HG02970 (cell line): ENCODE measurements around the gene BORCS8.
A peak's percentile ranks its signal among the peaks of the same experiment; 100 is the strongest.

Source experiments
- ATAC-seq: cut with Tn5 transposase; IDR thresholded peaks from one replicate; pipeline ENCODE4 v1.9.1; 2021; ENCODE audit warnings: mild to moderate bottlenecking, moderate library complexity, moderate number of reproducible peaks; ENCODE audit not compliant: unreplicated experiment, low FRiP score

Gene BORCS8

GRCh38 chr19:19214892-19215291, 22.9 kb upstream of the BORCS8 start:
- no peak for ATAC-seq

- no peak for ATAC-seq
These were observed 22.2 kb upstream of the BORCS8 start for GRCh38 chr19:19214159-19214490.

GRCh38 chr19:19213426-19214158, 21.6 kb upstream of the BORCS8 start:
- ATAC-seq, result no peak

GRCh38 chr19:19212916-19213315, 21.0 kb upstream of the BORCS8 start:
- no peak for ATAC-seq

- no peak for ATAC-seq
These were observed 19.8 kb upstream of the BORCS8 start, which contains the start of gene NCAN for GRCh38 chr19:19211499-19212420. Gene NCAN (plus strand): TSS chr19:19211958. CDS start chr19:19216954, 4,996 bp downstream.

GRCh38 chr19:19209372-19209771, 17.4 kb upstream of the BORCS8 start:
- ATAC-seq, result no peak

- no peak for ATAC-seq
These were observed 16.0 kb upstream of the BORCS8 start for GRCh38 chr19:19207637-19208572.

GRCh38 chr19:19206938-19207337, 15.0 kb upstream of the BORCS8 start:
- no peak for ATAC-seq

GRCh38 chr19:19205416-19206410, 13.8 kb upstream of the BORCS8 start:
- no peak for ATAC-seq

GRCh38 chr19:19204181-19204580, 12.2 kb upstream of the BORCS8 start:
- ATAC-seq, result no peak

- ATAC-seq, result peak; percentile 82
These were observed 11.3 kb upstream of the BORCS8 start, which contains the start of gene NR2C2AP for GRCh38 chr19:19203012-19203856. Gene NR2C2AP (minus strand): TSS chr19:19203414. CDS start chr19:19203060, 354 bp downstream.

- no peak for ATAC-seq
These were observed 10.7 kb upstream of the BORCS8 start for GRCh38 chr19:19202707-19203011.

- ATAC-seq, result no peak
These were observed 10.0 kb upstream of the BORCS8 start for GRCh38 chr19:19201697-19202630.

GRCh38 chr19:19193926-19194325, 2.0 kb upstream of the BORCS8 start:
- ATAC-seq, result no peak

- no peak for ATAC-seq
These were observed 1.0 kb upstream of the BORCS8 start for GRCh38 chr19:19192910-19193423.

- ATAC-seq, result no peak
These were observed 229 bp downstream of the BORCS8 start for GRCh38 chr19:19191768-19192077.

- no peak for ATAC-seq
These were observed 5.2 kb downstream of the BORCS8 start for GRCh38 chr19:19186742-19187141.
